ENCODE data around the gene HTR3C. TPM values are rescaled to one million over a fixed set of nuclear protein-coding genes. Genes with fewer than 3 reads are reported as not detected.

The HTR3C gene
- total RNA-seq, 2 donors from 2014 or later, result not detected

GRCh38 chr3:184092199-184092598, 39.4 kb downstream of the HTR3C start:
- H3K4me1 ChIP-seq (ENCODE audit: control insufficient read depth, insufficient read depth, low read length), result no peaks in the 10 kb centered on the region
- Mint-ChIP-seq H3K9me3 (peaks cover 16% of the 10 kb centered on the region), H3K36me3 (ENCODE audit: low read depth) (peaks cover 4% of the 10 kb centered on the region), H3K27me3 (ENCODE audit: insufficient read depth) (no peaks in the 10 kb centered on the region), H3K4me1 (no peaks in the 10 kb centered on the region), H3K4me3 (no peak overlapping the region), H3K27ac (no peak overlapping the region)
- TF ChIP-seq CTCF (conservative IDR thresholded peaks at IDR 0.05), result no peak
- H3K36me3 ChIP-seq (ENCODE audit: control insufficient read depth, insufficient read depth, low read length), result no peaks in the 10 kb centered on the region
- H3K9ac ChIP-seq (ENCODE audit: extremely low read depth, low read length, poor library complexity, severe bottlenecking), result no peak overlapping the region
- peaks cover 18% of the 10 kb centered on the region for H3K9me3 ChIP-seq (ENCODE audit: control insufficient read depth, low read length)
- no peak overlapping the region for H3K27ac ChIP-seq (ENCODE audit: low read depth, low read length)
- no peak for DNase-seq
- no peak overlapping the region for H3K4me3 ChIP-seq (ENCODE audit: low read length)
- peaks cover 1% of the 10 kb centered on the region for H3K27me3 ChIP-seq (ENCODE audit: control insufficient read depth, insufficient read depth, low read length, poor library complexity, severe bottlenecking)
- 90 to 100% methylated on average over 3 of the region's 3 CpGs for WGBS, 2 experiments (ENCODE audit: insufficient coverage in 1 of 2, insufficient read length in 1 of 2)

- Mint-ChIP-seq H3K4me3 (no peak within 1 kb of the TSS), H3K27me3 (ENCODE audit: insufficient read depth) (peaks cover 7% of the 10 kb centered on the region), H3K9me3 (peaks cover 15% of the 10 kb centered on the region), H3K4me1 (no peaks in the 10 kb centered on the region), H3K36me3 (ENCODE audit: low read depth) (peaks cover 4% of the 10 kb centered on the region), H3K27ac (no peak within 1 kb of the TSS)
- H3K27ac ChIP-seq (ENCODE audit: low read depth, low read length), result no peak within 1 kb of the TSS
- 91 to 92% methylated on average over 7 of the region's 7 CpGs for WGBS, 2 experiments (ENCODE audit: insufficient coverage in 1 of 2, insufficient read length in 1 of 2)
- peaks cover 15% of the 10 kb centered on the region for H3K27me3 ChIP-seq (ENCODE audit: control insufficient read depth, insufficient read depth, low read length, poor library complexity, severe bottlenecking)
- no peak for TF ChIP-seq CTCF (conservative IDR thresholded peaks at IDR 0.05)
- no peaks in the 10 kb centered on the region for H3K4me1 ChIP-seq (ENCODE audit: control insufficient read depth, insufficient read depth, low read length)
- H3K36me3 ChIP-seq (ENCODE audit: control insufficient read depth, insufficient read depth, low read length), result no peaks in the 10 kb centered on the region
- H3K9me3 ChIP-seq (ENCODE audit: control insufficient read depth, low read length), result peaks cover 17% of the 10 kb centered on the region
- no peak within 1 kb of the TSS for H3K9ac ChIP-seq (ENCODE audit: extremely low read depth, low read length, poor library complexity, severe bottlenecking)
- H3K4me3 ChIP-seq (ENCODE audit: low read length), result no peak within 1 kb of the TSS
- DNase-seq, result no peak
These were observed 44.0 kb downstream of the HTR3C start, which contains the start of gene HTR3E for GRCh38 chr3:184096811-184097383. Gene HTR3E (plus strand): TSS chr3:184097064. CDS start chr3:184097530, 466 bp downstream.

GRCh38 chr3:184097556-184097955, 44.7 kb downstream of the HTR3C start:
- no peak overlapping the region for H3K4me3 ChIP-seq (ENCODE audit: low read length)
- no peaks in the 10 kb centered on the region for H3K4me1 ChIP-seq (ENCODE audit: control insufficient read depth, insufficient read depth, low read length)
- WGBS, 2 experiments (ENCODE audit: insufficient coverage in 1 of 2, insufficient read length in 1 of 2), result 85 to 93% methylated on average over 4 to 6 of the region's 6 CpGs
- H3K27ac Mint-ChIP-seq, result no peak overlapping the region
- H3K9me3 Mint-ChIP-seq, result peaks cover 8% of the 10 kb centered on the region
- H3K27me3 Mint-ChIP-seq (ENCODE audit: insufficient read depth), result peaks cover 7% of the 10 kb centered on the region
- DNase-seq, result no peak
- H3K36me3 ChIP-seq (ENCODE audit: control insufficient read depth, insufficient read depth, low read length), result no peaks in the 10 kb centered on the region
- no peak overlapping the region for H3K9ac ChIP-seq (ENCODE audit: extremely low read depth, low read length, poor library complexity, severe bottlenecking)
- no peak overlapping the region for H3K27ac ChIP-seq (ENCODE audit: low read depth, low read length)
- H3K27me3 ChIP-seq (ENCODE audit: control insufficient read depth, insufficient read depth, low read length, poor library complexity, severe bottlenecking), result peaks cover 15% of the 10 kb centered on the region
- no peaks in the 10 kb centered on the region for H3K4me1 Mint-ChIP-seq
- peaks cover 10% of the 10 kb centered on the region for H3K9me3 ChIP-seq (ENCODE audit: control insufficient read depth, low read length)
- TF ChIP-seq CTCF (conservative IDR thresholded peaks at IDR 0.05), result no peak
- no peaks in the 10 kb centered on the region for H3K36me3 Mint-ChIP-seq (ENCODE audit: low read depth)
- no peak overlapping the region for H3K4me3 Mint-ChIP-seq

Measured in endodermal cell (in vitro differentiated cells).